Mammary epithelial cell (primary cell): ENCODE measurements around the gene TSPO.

Source experiments
- EZH2 ChIP-seq: IDR thresholded peaks from 2 replicates; pipeline ENCODE4 v1.6.1; 2012; ENCODE audit warnings: low read length, inconsistent platforms, borderline replicate concordance
- TF ChIP-seq, protein P1 (sequence below), 2 donors: IDR thresholded peaks in 1 of 2; conservative IDR thresholded peaks in 1 of 2; 2 replicates each; pipeline ENCODE4 v1.5.1; 2011 to 2012; ENCODE audit warnings: inconsistent platforms in 2 of 2, low read length in 2 of 2, mild to moderate bottlenecking in 2 of 2, control low read depth in 1 of 2, low read depth in 1 of 2; ENCODE audit not compliant: insufficient read depth in 1 of 2; ENCODE audit errors: extremely low read depth in 1 of 2

- TF ChIP-seq, protein P1, sequence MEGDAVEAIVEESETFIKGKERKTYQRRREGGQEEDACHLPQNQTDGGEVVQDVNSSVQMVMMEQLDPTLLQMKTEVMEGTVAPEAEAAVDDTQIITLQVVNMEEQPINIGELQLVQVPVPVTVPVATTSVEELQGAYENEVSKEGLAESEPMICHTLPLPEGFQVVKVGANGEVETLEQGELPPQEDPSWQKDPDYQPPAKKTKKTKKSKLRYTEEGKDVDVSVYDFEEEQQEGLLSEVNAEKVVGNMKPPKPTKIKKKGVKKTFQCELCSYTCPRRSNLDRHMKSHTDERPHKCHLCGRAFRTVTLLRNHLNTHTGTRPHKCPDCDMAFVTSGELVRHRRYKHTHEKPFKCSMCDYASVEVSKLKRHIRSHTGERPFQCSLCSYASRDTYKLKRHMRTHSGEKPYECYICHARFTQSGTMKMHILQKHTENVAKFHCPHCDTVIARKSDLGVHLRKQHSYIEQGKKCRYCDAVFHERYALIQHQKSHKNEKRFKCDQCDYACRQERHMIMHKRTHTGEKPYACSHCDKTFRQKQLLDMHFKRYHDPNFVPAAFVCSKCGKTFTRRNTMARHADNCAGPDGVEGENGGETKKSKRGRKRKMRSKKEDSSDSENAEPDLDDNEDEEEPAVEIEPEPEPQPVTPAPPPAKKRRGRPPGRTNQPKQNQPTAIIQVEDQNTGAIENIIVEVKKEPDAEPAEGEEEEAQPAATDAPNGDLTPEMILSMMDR (conservative IDR thresholded peaks at IDR 0.05 in 1 of 2, IDR thresholded peaks at IDR 0.05 in 1 of 2; ENCODE audit: extremely low read depth in 1 of 2, insufficient read depth in 1 of 2, low read depth in 1 of 2, low read length in 2 of 2) = no peak
- no peak for TF ChIP-seq EZH2
Measured at GRCh38 chr22:43151251-43152002, at the start of gene TSPO.
